Endothelial cell of umbilical vein (primary cell): Measurements from ENCODE around the gene AFF4. TPM values are rescaled to one million over a fixed set of nuclear protein-coding genes. Genes with fewer than 3 reads are reported as not detected.

Experiments used
- BruUV-seq: library from RNA; stranded (reverse); fragments of 400-500 nt; replicated peaks from 2 replicates; lab custom pipeline; 2021; lab: Mats Ljungman, UMichigan
- CTCF ChIA-PET: fragments of 300-600, 350-600 bp; sonication (Branson Sonifier 250); formaldehyde crosslinking; loops from one replicate; lab custom pipeline; 2021; ENCODE audit warnings: antibody characterized with exemption, inconsistent platforms; lab: Charles Lee
- POLR2A ChIA-PET: fragments of 300-600, 350-600 bp; sonication (Branson Sonifier 250); formaldehyde crosslinking; loops from one replicate; lab custom pipeline; 2021; ENCODE audit warnings: antibody characterized with exemption, inconsistent platforms; lab: Charles Lee
- DNase-seq: peaks from one replicate; pipeline ENCODE4 v3.0.0-alpha.2; 2011; ENCODE audit warnings: low read depth, low spot score
- FAIRE-seq: peaks from 2 replicates; lab custom pipeline; 2011; peaks lifted over from hg19 to GRCh38; lab: Jason Lieb, UNC
- H2AFZ ChIP-seq: 2 replicates; pipeline ENCODE4 v1.6.0; 2012; ENCODE audit warnings: low read depth, low read length, control low read depth, inconsistent platforms
- H3K27ac ChIP-seq: 2 replicates; pipeline ENCODE4 v1.5.1; 2011; ENCODE audit warnings: low read depth, mild to moderate bottlenecking, control low read depth, low read length, moderate library complexity; ENCODE audit not compliant: insufficient read depth
- H3K27me3 ChIP-seq, 2 experiments: 2 replicates each; pipeline versions ENCODE4 v1.6.0 to v1.6.1; 2011; ENCODE audit warnings: low read length in 2 of 2, mixed read lengths in 1 of 2; ENCODE audit not compliant: control insufficient read depth in 2 of 2, insufficient read depth in 2 of 2
- H3K36me3 ChIP-seq, 2 experiments: 2 replicates in 1 of 2; 3 replicates in 1 of 2; pipeline ENCODE4 v1.5.1; 2011; ENCODE audit warnings: low read length in 2 of 2, mild to moderate bottlenecking in 1 of 2, moderate library complexity in 1 of 2; ENCODE audit not compliant: control insufficient read depth in 2 of 2, insufficient read depth in 2 of 2; ENCODE audit errors: extremely low read depth in 1 of 2
- H3K4me1 ChIP-seq: 3 replicates; pipeline ENCODE4 v1.5.1; 2011; ENCODE audit warnings: mild to moderate bottlenecking, low read length; ENCODE audit not compliant: control insufficient read depth, insufficient read depth; ENCODE audit errors: extremely low read depth
- H3K4me2 ChIP-seq: 2 replicates; pipeline ENCODE4 v1.6.1; 2011; ENCODE audit warnings: low read length, control low read depth, mixed read lengths; ENCODE audit not compliant: insufficient read depth
- H3K4me3 ChIP-seq, 3 experiments: fragments of 200-600 bp in 1 of 3; sonication (generic), shearing (Covaris generic) in 1 of 3; replicated peaks in 1 of 3; 2 replicates each; pipeline ENCODE4 v1.5.1; 2011 to 2016; ENCODE audit warnings: control low read depth in 3 of 3, low read length in 3 of 3, mild to moderate bottlenecking in 2 of 3, inconsistent platforms in 1 of 3, low read depth in 1 of 3, moderate library complexity in 1 of 3; ENCODE audit not compliant: insufficient read depth in 1 of 3
- H3K79me2 ChIP-seq: 2 replicates; pipeline ENCODE4 v1.6.0; 2012; ENCODE audit warnings: low read length, inconsistent platforms; ENCODE audit not compliant: control insufficient read depth, insufficient read depth
- H3K9ac ChIP-seq: replicated peaks from 2 replicates; pipeline ENCODE3; 2011; ENCODE audit warnings: low read length, control low read depth; ENCODE audit not compliant: insufficient read depth; ENCODE audit errors: extremely low read depth
- H3K9me1 ChIP-seq: replicated peaks from 3 replicates; pipeline ENCODE4 v1.6.0; 2011; ENCODE audit warnings: mild to moderate bottlenecking, low read length; ENCODE audit not compliant: control insufficient read depth, insufficient read depth; ENCODE audit errors: extremely low read depth
- H3K9me3 ChIP-seq: replicated peaks from 2 replicates; pipeline ENCODE4 v1.5.1; 2012; ENCODE audit warnings: low read length, inconsistent platforms; ENCODE audit not compliant: control insufficient read depth, insufficient read depth
- H4K20me1 ChIP-seq: replicated peaks from 2 replicates; pipeline ENCODE3; 2011; ENCODE audit warnings: mild to moderate bottlenecking, low read length; ENCODE audit not compliant: control insufficient read depth, insufficient read depth; ENCODE audit errors: extremely low read depth
- CTCF ChIP-seq, 2 donors: IDR thresholded peaks; 1 replicate in 1 of 2; 2 replicates in 1 of 2; pipeline ENCODE4 v1.5.1; 2011; ENCODE audit warnings: low read length in 2 of 2, mild to moderate bottlenecking in 2 of 2, moderate library complexity in 2 of 2, control low read depth in 1 of 2, inconsistent platforms in 1 of 2, low read depth in 1 of 2; ENCODE audit not compliant: insufficient read depth in 1 of 2; ENCODE audit errors: extremely low read depth in 1 of 2
- EZH2 ChIP-seq: IDR thresholded peaks from 2 replicates; pipeline ENCODE4 v1.6.1; 2012; ENCODE audit warnings: borderline replicate concordance, low read depth, mild to moderate bottlenecking, moderate library complexity, low read length, inconsistent platforms; ENCODE audit not compliant: severe bottlenecking
- FOS ChIP-seq: IDR thresholded peaks from 2 replicates; pipeline ENCODE4 v1.6.1; 2011; ENCODE audit warnings: mild to moderate bottlenecking, low read length, moderate library complexity, borderline replicate concordance; ENCODE audit not compliant: insufficient read depth
- GATA2 ChIP-seq: IDR thresholded peaks from 2 replicates; pipeline ENCODE4 v1.7.0; 2011; ENCODE audit warnings: low read depth, mild to moderate bottlenecking, moderate library complexity, mixed read lengths, low read length; ENCODE audit not compliant: insufficient read length, insufficient read depth
- JUN ChIP-seq: IDR thresholded peaks from 2 replicates; pipeline ENCODE4 v1.6.1; 2011; ENCODE audit warnings: borderline replicate concordance, low read depth; ENCODE audit not compliant: insufficient read length, insufficient read depth
- MAX ChIP-seq: IDR thresholded peaks from 2 replicates; pipeline ENCODE4 v1.6.1; 2011; ENCODE audit not compliant: insufficient read depth, insufficient read length
- MYC ChIP-seq: IDR thresholded peaks from one replicate; pipeline ENCODE4 v1.6.1; 2011; ENCODE audit warnings: mild to moderate bottlenecking, low read depth, low read length
- POLR2A ChIP-seq: IDR thresholded peaks from 2 replicates; pipeline ENCODE4 v1.6.1; 2012; ENCODE audit warnings: low read depth, mild to moderate bottlenecking, control low read depth, low read length
- POLR2AphosphoS5 ChIP-seq: IDR thresholded peaks from 2 replicates; pipeline ENCODE4 v1.6.1; 2012; ENCODE audit warnings: low read depth, mild to moderate bottlenecking, control low read depth, low read length, moderate library complexity; ENCODE audit not compliant: insufficient read depth
- dilution Hi-C: fragments of 300-500 bp; cut with MboI; formaldehyde crosslinking; loops from one replicate; pipeline ENCODE4 v1.15.0; 2019; ENCODE audit warnings: low sequenced_read_pairs; ENCODE audit not compliant: extremely low pct_ligation_motif_present
- intact Hi-C: fragments of 100-400 bp; cut with micrococcal nuclease; formaldehyde crosslinking; loops from one replicate; pipeline ENCODE4 v1.10.0; 2022
- polyA plus RNA-seq, 4 experiments: library from polyadenylated mRNA; depleted of rRNA in 3 of 4; stranded (reverse) in 3 of 4; unstranded in 1 of 4; fragments of >200 nt; gene quantifications; 2 replicates each; pipeline versions ENCODE4 v1.2.1 to v1.2.3, GENCODE V29; 2011 to 2012; ENCODE audit warnings: missing spikeins in 1 of 4
- total RNA-seq: library from RNA; stranded (reverse); gene quantifications from 2 replicates; pipeline ENCODE4 v1.2.3, GENCODE V29; 2021

Gene AFF4
- total and polyA plus RNA-seq, 2 donors (not counting 3 experiments of a cell fraction or from before 2014, with no cell fraction given) = 27.0 to 88.3 TPM

GRCh38 chr5:132853323-132853722, 110.1 kb downstream of the AFF4 start:
- no peaks in the 10 kb centered on the region for H3K79me2 ChIP-seq
- ChIA-PET CTCF (interaction anchor here (0.9 to 2.2 kb wide), 4 partner anchors 10 to 30 kb away, joined by 3 to 13 read pairs (median 6); partner anchors contain the start of gene SHROOM1), POLR2A (no interaction called here)
- H3K4me2 ChIP-seq = no peak overlapping the region
- H3K4me1 ChIP-seq = no peaks in the 10 kb centered on the region
- TF ChIP-seq CTCF (IDR thresholded peaks at IDR 0.05; ENCODE audit: extremely low read depth in 1 of 2, insufficient read depth in 1 of 2, low read depth in 1 of 2, low read length in 2 of 2) = no peak
- TF ChIP-seq POLR2AphosphoS5 = no peak
- no peak for TF ChIP-seq MAX
- TF ChIP-seq EZH2 = no peak
- TF ChIP-seq GATA2 = no peak
- TF ChIP-seq MYC = no peak
- no peak for TF ChIP-seq JUN
- TF ChIP-seq FOS = no peak
- TF ChIP-seq POLR2A = no peak
- intact Hi-C loops = no loop called here
- no peaks in the 10 kb centered on the region for H3K9me1 ChIP-seq
- H2AFZ ChIP-seq = no peak overlapping the region
- no peaks in the 10 kb centered on the region for H3K27me3 ChIP-seq
- no peaks in the 10 kb centered on the region for H4K20me1 ChIP-seq
- no TSS peak for BruUV-seq
- H3K9me3 ChIP-seq = no peaks in the 10 kb centered on the region
- dilution Hi-C loops = no loop called here
- H3K36me3 ChIP-seq = no peaks in the 10 kb centered on the region
- H3K27ac ChIP-seq = no peak overlapping the region
- FAIRE-seq (peak; percentile 66), DNase-seq (no peak)
- H3K4me3 ChIP-seq = no peak overlapping the region
- no peak overlapping the region for H3K9ac ChIP-seq
